ENCODE data around the gene GRID2IP. TPM values are rescaled to one million over a fixed set of nuclear protein-coding genes. Genes with fewer than 3 reads are reported as not detected.
A peak's percentile ranks its signal among the peaks of the same experiment; 100 is the strongest.

The GRID2IP gene
- total and polyA plus RNA-seq, 2 of the 13 experiments (the other 11 are each of a cell fraction or from before 2014, with no cell fraction given), result 0.03 TPM; not detected in 1

GRCh38 chr7:6482307-6482706 lies 69.0 kb downstream of the GRID2IP start (continued):
- no peak for TF ChIP-seq ZFP41 (CRISPR knock-in tag; IDR thresholded peaks at IDR 0.05; ENCODE audit: borderline replicate concordance)
- TF ChIP-seq NFIC (IDR thresholded peaks at IDR 0.05; ENCODE audit: low read length), result 0 out of 2 replicates have a peak, but pooled peaks have one; percentile 35
- peak; percentile 99 for TF ChIP-seq ZKSCAN8 (CRISPR knock-in tag; IDR thresholded peaks at IDR 0.05; ENCODE audit: borderline replicate concordance)
- TF ChIP-seq NFKB2 (CRISPR knock-in tag; IDR thresholded peaks at IDR 0.05; ENCODE audit: borderline replicate concordance), result no peak
- TF ChIP-seq ZNF513 (CRISPR knock-in tag; conservative IDR thresholded peaks at IDR 0.05), result no peak
- TF ChIP-seq NR2C2 (CRISPR knock-in tag; IDR thresholded peaks at IDR 0.05; ENCODE audit: borderline replicate concordance), result peak; percentile 46
- TF ChIP-seq E2F2 (CRISPR knock-in tag; IDR thresholded peaks at IDR 0.05; ENCODE audit: borderline replicate concordance), result no peak
- peak; percentile 97 for TF ChIP-seq HNF4A (CRISPR knock-in tag; IDR thresholded peaks at IDR 0.05)
- peak; percentile 86 for TF ChIP-seq GATAD2A (CRISPR knock-in tag; IDR thresholded peaks at IDR 0.05)
- no peak for TF ChIP-seq ISX (CRISPR knock-in tag; conservative IDR thresholded peaks at IDR 0.05)
- peak; percentile 47; the same call in 1 of the 2 replicates for TF ChIP-seq FOXP4 (CRISPR knock-in tag; IDR thresholded peaks at IDR 0.05)
- no peak for TF ChIP-seq ZNF225 (CRISPR knock-in tag; IDR thresholded peaks at IDR 0.05)
- peak; percentile 62 for TF ChIP-seq FOXA3 (CRISPR knock-in tag; IDR thresholded peaks at IDR 0.05)
- peak; percentile 30; the same call in 1 of the 2 replicates for TF ChIP-seq ZNF609 (CRISPR knock-in tag; IDR thresholded peaks at IDR 0.05; ENCODE audit: borderline replicate concordance)
- TF ChIP-seq ZNF503 (CRISPR knock-in tag; IDR thresholded peaks at IDR 0.05), result no peak
- no peak for TF ChIP-seq EED (CRISPR knock-in tag; IDR thresholded peaks at IDR 0.05)
- TF ChIP-seq MZF1 (CRISPR knock-in tag; IDR thresholded peaks at IDR 0.05; ENCODE audit: borderline replicate concordance), result no peak
- TF ChIP-seq NPAS2 (CRISPR knock-in tag; IDR thresholded peaks at IDR 0.05; ENCODE audit: borderline replicate concordance), result no peak
